HG03039 (cell line): ENCODE measurements around the gene HSPA4.
"Not testable (repeated sequence)": the region's sequence is repeated elsewhere in the genome, so short reads cannot be mapped to it uniquely, and the experiment has no call there.

ENCODE experiments used
- ATAC-seq: cut with Tn5 transposase; IDR thresholded peaks from one replicate; pipeline ENCODE4 v1.9.1; 2021; ENCODE audit warnings: mild to moderate bottlenecking, moderate library complexity; ENCODE audit not compliant: unreplicated experiment

Gene HSPA4

GRCh38 chr5:133049726-133050048 lies 2.1 kb upstream of the HSPA4 start:
- ATAC-seq, result no peak

GRCh38 chr5:133050521-133050920 lies 1.3 kb upstream of the HSPA4 start:
- ATAC-seq, result no peak

GRCh38 chr5:133051061-133051541 lies 712 bp upstream of the HSPA4 start:
- no peak for ATAC-seq

GRCh38 chr5:133052317-133053175 lies 733 bp downstream of the HSPA4 start:
- peak; percentile 25 for ATAC-seq

- ATAC-seq, result no peak
Measured at GRCh38 chr5:133053448-133053847, 1.6 kb downstream of the HSPA4 start.

- ATAC-seq, result no peak
Measured at GRCh38 chr5:133054697-133055471, 3.1 kb downstream of the HSPA4 start.

GRCh38 chr5:133056891-133057290 lies 5.1 kb downstream of the HSPA4 start:
- no peak for ATAC-seq

- ATAC-seq, result no peak
Measured at GRCh38 chr5:133059621-133060020, 7.8 kb downstream of the HSPA4 start.

GRCh38 chr5:133062276-133062675 lies 10.5 kb downstream of the HSPA4 start:
- ATAC-seq, result no peak

GRCh38 chr5:133063965-133064364 lies 12.2 kb downstream of the HSPA4 start:
- ATAC-seq, result no peak

GRCh38 chr5:133065471-133065870 lies 13.7 kb downstream of the HSPA4 start:
- no peak for ATAC-seq

- ATAC-seq, result no peak
Measured at GRCh38 chr5:133066045-133066444, 14.2 kb downstream of the HSPA4 start.

- no peak for ATAC-seq
Measured at GRCh38 chr5:133072021-133072420, 20.2 kb downstream of the HSPA4 start.

GRCh38 chr5:133075572-133076536 lies 24.0 kb downstream of the HSPA4 start:
- ATAC-seq, result no peak

- no peak for ATAC-seq
Measured at GRCh38 chr5:133079048-133079447, 27.2 kb downstream of the HSPA4 start.

GRCh38 chr5:133081036-133081435 lies 29.2 kb downstream of the HSPA4 start:
- ATAC-seq, result no peak

GRCh38 chr5:133081703-133082102 lies 29.9 kb downstream of the HSPA4 start:
- ATAC-seq, result no peak

GRCh38 chr5:133082128-133082527 lies 30.3 kb downstream of the HSPA4 start:
- no peak for ATAC-seq

- ATAC-seq, result no peak
Measured at GRCh38 chr5:133083901-133084300, 32.1 kb downstream of the HSPA4 start.

- ATAC-seq, result not testable (repeated sequence)
Measured at GRCh38 chr5:133085171-133085570, 33.4 kb downstream of the HSPA4 start.

GRCh38 chr5:133086366-133086875 lies 34.6 kb downstream of the HSPA4 start:
- no peak for ATAC-seq
